HG03558 (cell line): ENCODE data around the gene DEDD.

ENCODE experiments used
- ATAC-seq: cut with Tn5 transposase; IDR thresholded peaks from one replicate; pipeline ENCODE4 v1.9.1; 2021; ENCODE audit warnings: moderate number of reproducible peaks; ENCODE audit not compliant: unreplicated experiment; ENCODE audit errors: extremely low read depth

DEDD gene

DNA sequence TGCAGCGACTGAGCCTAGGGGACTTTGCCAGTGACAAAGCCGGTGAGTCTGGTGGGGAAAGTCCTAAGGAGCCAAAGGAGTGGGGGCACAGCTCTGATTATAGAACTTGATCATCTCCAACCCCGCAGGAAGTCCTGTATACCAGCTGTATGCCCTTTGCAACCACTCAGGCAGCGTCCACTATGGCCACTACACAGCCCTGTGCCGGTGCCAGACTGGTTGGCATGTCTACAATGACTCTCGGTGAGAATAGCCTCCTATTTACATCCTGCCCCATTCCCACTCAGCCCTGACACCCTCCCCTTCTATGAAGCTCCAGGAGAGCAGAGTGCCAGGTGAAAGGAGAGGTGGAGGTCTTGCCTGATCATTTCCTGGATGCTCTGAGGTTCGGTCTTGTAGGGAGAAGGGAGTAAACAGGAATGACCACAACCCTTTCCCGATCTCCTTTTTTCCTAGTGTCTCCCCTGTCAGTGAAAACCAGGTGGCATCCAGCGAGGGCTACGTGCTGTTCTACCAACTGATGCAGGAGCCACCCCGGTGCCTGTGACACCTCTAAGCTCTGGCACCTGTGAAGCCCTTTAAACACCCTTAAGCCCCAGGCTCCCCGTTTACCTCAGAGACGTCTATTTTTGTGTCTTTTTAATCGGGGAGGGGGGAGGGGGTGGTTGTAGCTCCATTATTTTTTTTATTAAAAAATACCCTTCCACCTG is 32.6 kb upstream of the DEDD start:
- ATAC-seq = no peak

DNA sequence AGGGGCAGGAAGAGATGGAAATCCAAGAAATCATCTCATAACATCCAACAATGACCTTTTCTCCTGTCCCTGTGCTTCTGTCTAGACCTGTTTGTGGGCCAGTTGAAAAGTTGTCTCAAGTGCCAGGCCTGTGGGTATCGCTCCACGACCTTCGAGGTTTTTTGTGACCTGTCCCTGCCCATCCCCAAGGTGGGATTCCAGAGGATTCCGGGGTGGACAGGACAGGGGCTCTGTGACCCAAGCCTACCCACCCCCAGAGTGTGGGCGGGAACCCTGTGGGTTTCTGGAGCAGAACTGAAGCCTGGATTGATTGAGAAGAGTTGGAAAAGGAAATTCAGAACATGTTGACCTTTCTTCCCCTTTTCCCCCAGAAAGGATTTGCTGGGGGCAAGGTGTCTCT is 31.3 kb upstream of the DEDD start:
- ATAC-seq = no peak

GRCh38 chr1:161162806-161163205 is 30.3 kb upstream of the DEDD start:
- ATAC-seq = no peak

GRCh38 chr1:161162052-161162451 is 29.6 kb upstream of the DEDD start:
- ATAC-seq = no peak

DNA sequence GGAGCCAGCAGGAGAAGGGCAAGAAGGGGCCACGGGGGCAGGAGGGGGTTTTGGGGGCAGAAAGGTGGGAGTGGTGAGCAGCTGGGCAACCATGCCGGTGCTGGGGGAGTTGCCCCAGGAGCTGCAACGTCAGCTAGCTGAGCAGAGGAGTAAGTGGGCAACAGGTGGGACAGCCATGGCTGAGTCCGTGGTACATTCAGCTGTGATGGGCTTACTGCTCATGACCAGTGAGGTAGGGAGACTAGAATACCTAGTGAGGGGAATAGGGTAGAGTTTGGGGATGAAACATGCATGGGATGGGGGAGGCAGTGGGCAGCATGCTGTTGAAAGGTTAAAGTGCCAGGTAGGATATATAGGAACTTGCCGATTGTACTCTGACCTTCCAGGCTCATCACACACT is 29.2 kb upstream of the DEDD start:
- no peak for ATAC-seq

DNA sequence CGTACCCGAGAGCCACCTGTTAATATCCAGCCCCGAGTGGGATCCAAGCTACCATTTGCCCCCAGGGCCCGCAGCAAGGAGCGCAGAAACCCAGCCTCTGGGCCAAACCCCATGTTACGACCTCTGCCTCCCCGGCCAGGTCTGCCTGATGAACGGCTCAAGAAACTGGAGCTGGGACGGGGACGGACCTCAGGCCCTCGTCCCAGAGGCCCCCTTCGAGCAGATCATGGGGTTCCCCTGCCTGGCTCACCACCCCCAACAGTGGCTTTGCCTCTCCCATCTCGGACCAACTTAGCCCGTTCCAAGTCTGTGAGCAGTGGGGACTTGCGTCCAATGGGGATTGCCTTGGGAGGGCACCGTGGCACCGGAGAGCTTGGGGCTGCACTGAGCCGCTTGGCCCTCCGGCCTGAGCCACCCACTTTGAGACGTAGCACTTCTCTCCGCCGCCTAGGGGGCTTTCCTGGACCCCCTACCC is 28.2 kb upstream of the DEDD start:
- ATAC-seq = no peak

DNA sequence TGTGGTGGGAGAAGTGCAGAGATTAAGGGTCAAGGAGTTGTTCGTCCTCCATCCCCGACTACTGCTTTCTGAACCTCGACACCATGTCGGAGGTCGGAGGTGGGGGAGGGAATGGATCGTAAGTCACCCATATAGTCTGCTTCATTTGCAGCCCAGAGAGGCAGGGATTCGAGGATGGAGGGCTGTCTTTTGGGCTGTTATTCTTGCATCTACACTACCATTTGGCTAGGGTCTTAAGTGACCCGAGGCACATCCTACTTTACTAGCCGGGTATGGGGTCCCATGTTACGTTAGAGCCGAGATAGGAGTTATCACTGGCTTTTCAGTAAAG is 27.4 kb upstream of the DEDD start:
- ATAC-seq = no peak

- ATAC-seq = peak; percentile 51
Measured at GRCh38 chr1:161159087-161159912, 26.8 kb upstream of the DEDD start, which contains the start of gene USP21. Gene USP21, plus strand, starts transcription at chr1:161159500. Its CDS starts 1,141 bp downstream, at chr1:161160641.

DNA sequence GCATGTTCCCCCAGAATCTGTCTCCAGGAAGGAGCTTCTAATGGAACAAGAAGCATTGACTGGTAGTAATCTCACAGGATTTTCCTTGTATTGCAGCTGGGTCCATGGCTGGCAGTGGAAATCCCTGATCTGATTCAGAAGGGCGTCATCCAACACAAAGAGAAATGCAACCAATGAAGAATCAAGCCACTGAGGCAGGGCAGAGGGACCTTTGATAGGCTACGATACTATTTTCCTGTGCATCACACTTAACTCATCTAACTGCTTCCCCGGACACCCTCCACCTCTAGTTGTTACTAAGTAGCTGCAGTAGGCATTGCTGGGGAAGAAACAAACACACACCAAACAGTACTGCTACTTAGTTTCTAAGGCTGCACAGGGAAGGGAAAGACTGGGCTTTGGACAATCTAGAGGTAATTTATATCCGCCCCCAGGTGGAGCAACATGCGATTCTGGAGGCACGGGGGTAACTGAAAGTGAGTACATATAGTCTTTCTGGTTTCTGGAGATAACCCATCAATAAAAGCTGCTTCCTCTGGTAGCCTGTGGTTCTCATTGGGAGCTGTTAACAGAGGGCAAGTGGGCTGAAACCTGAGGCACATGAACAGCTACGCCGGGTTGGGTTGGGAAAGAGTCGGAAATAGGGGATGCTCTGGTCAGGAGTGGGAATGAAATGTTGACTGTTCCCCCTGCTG is 26.0 kb upstream of the DEDD start:
- ATAC-seq = no peak

DNA sequence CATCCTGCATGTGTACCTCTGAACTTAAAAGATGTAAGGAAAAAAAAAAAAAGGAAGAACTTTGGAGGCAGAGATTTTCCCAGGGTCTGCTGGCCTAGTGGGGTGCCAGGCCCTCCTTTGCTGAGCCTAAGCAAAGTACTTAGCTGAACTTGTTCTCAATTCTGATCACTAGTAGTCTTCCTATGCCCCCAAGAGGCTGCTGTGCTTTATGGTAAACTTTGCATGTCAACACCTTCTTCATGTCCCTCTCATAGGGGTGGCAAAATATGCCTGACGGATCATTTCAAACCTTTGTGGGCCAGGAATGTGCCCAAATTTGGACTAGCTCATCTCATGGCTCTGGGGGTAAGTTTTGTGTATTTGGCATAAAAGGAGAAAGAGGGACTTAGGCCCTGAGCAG is 25.4 kb upstream of the DEDD start:
- ATAC-seq = no peak

- peak; percentile 77 for ATAC-seq
Measured at GRCh38 chr1:161153682-161154337, 21.3 kb upstream of the DEDD start, which contains the start of gene UFC1. Gene UFC1, plus strand, starts transcription at chr1:161153978. Its CDS starts 20 bp downstream, at chr1:161153998.

DNA sequence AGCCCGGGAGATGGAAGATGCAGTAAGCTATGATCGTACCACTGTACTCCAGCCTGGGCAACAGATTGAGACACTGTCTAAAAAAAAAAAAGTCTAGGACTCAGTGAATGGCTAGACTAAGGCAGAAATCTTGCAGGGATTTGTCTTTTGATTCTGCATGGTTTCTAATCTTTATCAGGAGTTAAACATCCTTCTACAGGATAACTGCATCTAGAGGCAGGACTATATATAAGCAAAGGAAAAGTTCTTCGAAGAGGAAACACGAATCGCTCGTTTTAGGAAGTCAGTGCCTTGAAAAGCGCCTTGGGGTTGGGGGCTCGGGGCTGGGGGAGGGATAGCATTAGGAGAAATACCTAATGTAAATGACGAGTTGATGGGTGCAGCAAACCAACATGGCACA is 20.7 kb upstream of the DEDD start:
- no peak for ATAC-seq

GRCh38 chr1:161145832-161146231 is 13.4 kb upstream of the DEDD start:
- ATAC-seq = no peak

- no peak for ATAC-seq
Measured at GRCh38 chr1:161140755-161141400, 8.4 kb upstream of the DEDD start.

GRCh38 chr1:161139766-161140165 is 7.3 kb upstream of the DEDD start:
- ATAC-seq = no peak

DNA sequence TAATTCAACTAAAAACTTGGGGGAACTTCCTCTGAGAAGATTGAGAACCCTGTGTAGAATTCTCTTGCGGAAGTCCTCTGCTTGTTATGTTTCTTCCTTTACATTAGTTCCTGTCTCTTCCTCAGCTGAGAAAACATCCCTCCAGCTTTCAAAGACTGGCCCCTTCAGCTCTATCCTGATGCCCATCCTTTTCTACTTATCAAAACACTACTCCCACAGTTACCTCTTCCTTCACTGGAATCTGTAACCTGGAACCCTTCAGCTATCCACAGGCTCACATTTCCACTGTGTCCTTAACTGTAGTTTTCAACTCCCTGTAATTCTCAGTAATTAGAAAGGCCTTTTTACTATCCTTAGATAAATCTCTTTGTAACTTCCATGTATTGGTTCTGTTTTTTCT is 6.0 kb upstream of the DEDD start:
- no peak for ATAC-seq

DNA sequence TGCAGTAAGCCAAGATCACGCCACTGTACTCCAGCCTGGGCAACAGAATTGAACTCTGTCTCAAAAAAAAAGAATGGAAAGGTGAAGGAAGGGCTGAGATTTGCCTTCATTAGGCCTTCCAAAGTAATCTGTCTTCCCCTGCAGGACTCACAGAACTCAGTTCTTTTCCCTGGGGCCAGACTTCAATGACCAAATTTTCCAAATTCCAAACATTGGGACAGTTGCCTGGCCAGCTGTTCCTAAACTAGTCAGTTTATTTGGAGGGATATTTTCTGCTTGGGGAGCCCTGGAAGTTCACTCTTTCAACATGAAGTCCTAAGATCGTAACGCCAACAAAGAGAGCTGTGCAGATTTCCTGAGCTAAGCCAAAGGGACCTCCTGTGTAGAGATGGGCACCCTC is 5.4 kb upstream of the DEDD start:
- ATAC-seq = no peak

DNA sequence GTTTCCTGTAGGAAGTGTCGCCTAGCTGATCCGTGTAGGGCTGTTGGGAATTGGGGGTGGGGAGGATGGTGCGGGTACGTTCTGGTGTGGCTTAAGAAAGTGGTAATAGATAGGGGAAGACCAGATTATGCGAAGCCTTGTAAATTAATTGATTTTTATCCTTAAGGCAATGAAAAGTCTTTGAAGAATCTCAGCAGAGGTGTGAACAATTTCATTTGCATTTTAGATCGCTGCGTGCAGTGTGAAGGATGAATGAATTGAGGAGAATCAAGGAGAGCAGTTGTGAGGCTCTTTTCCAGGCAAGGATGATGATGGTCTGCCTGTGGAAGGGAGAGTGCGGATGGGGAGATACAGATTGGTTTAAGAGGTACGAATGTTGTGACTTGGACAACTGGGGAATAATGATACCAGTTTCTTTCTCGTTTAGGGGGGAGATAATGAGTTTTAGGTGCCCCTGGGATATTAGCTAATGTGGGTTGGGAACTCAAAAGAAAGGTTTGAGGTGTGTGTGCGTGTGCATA is 813 bp upstream of the DEDD start:
- ATAC-seq = no peak

GRCh38 chr1:161131523-161132409 is 701 bp downstream of the DEDD start:
- no peak for ATAC-seq
